Skeletal muscle tissue (tissue), 4 donors: ENCODE data around the gene PRTFDC1. TPM values are rescaled to one million over a fixed set of nuclear protein-coding genes. Genes with fewer than 3 reads are reported as not detected.

Experiments used
- H3K27ac ChIP-seq: one replicate; pipeline ENCODE4 v1.7.0; 2013; ENCODE audit warnings: mild to moderate bottlenecking, low read depth, low read length, inconsistent platforms
- H3K27me3 ChIP-seq, 3 donors: one replicate each; pipeline ENCODE4 v1.7.0; 2013; ENCODE audit warnings: low read length in 3 of 3; ENCODE audit not compliant: control insufficient read depth in 3 of 3, insufficient read depth in 3 of 3
- H3K36me3 ChIP-seq, 3 donors: one replicate each; pipeline ENCODE4 v1.7.0; 2013; ENCODE audit warnings: low read length in 3 of 3; ENCODE audit not compliant: control insufficient read depth in 3 of 3, insufficient read depth in 3 of 3
- H3K4me1 ChIP-seq, 3 donors: one replicate each; pipeline ENCODE4 v1.7.0; 2013; ENCODE audit warnings: low read length in 3 of 3, mild to moderate bottlenecking in 3 of 3; ENCODE audit not compliant: control insufficient read depth in 3 of 3, insufficient read depth in 3 of 3
- H3K4me3 ChIP-seq, 3 donors: one replicate each; pipeline ENCODE4 v1.7.0; 2013; ENCODE audit warnings: low read length in 3 of 3
- H3K9ac ChIP-seq, 3 donors: one replicate each; pipeline ENCODE4 v1.7.0; 2013; ENCODE audit warnings: low read length in 3 of 3, mild to moderate bottlenecking in 3 of 3, moderate library complexity in 2 of 3, low read depth in 1 of 3
- H3K9me3 ChIP-seq, 3 donors: one replicate each; pipeline ENCODE4 v1.7.0; 2013; ENCODE audit warnings: low read length in 3 of 3; ENCODE audit not compliant: control insufficient read depth in 3 of 3
- total RNA-seq: library from RNA; depleted of rRNA; stranded (reverse); fragments of >200 nt; gene quantifications from one replicate; pipeline ENCODE4 v1.2.3, GENCODE V29; 2014
- donor health status: Osteomylitis.

PRTFDC1 gene
- total RNA-seq, 1 donor from 2014 or later: 6.8 TPM

DNA sequence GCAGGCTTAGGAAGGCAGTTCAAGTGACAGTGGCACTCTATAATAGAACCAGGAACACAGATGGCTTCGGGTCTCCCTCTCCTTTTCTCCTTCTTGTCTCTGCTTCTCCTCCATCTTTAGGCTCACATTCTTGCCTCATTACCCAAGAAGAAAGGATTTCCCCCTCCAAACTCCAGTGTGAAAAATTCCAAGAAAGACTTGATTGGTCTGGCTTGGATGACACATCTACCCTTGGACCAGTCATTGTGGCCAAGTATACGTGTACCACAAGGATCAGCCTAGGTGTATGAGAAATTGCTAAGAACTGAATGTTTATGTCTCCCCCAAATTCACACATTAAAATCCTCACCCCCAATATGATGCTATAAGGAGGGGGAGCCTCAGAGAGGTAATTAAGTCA, 53.9 kb downstream of the PRTFDC1 start:
- peaks cover 5 to 8% (median 7%) of the 10 kb centered on the region in 3 donors for H3K4me1 ChIP-seq
- no peak overlapping the region for H3K4me3 ChIP-seq
- no peak overlapping the region for H3K27ac ChIP-seq
- no peaks in the 10 kb centered on the region for H3K36me3 ChIP-seq
- H3K9ac ChIP-seq: no peak overlapping the region
- no peaks in the 10 kb centered on the region for H3K27me3 ChIP-seq
- H3K9me3 ChIP-seq: no peaks in the 10 kb centered on the region

DNA sequence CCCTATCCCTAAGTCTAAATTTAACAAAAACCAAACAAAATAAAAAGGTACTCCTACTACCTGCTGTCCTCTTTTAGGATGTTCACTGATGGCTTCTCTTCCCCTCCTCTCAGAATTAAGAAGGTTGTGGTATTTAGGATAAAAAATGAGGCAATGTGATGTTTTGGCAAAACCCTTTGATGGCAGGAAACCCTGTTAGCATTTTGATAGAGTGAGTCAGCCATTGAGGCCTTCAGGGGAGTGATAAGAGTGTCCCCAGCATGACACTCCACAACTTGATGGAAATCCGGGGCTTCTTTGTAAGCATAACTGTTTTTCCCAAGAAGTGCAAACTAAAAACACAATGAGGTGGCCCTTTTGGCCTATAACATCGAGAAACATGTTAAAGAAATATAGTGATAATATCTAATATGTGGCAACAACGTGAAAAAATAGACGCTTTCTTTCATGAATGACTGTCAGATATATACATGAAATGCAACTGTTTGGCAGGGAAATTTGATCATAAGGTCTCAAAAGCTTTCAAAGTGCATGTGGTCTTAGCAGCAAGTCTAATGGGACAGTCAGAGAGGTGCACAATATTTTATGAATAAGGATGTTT, 55.0 kb downstream of the PRTFDC1 start:
- no peak overlapping the region for H3K9ac ChIP-seq
- H3K9me3 ChIP-seq: no peaks in the 10 kb centered on the region
- H3K4me1 ChIP-seq: peaks cover 5 to 8% (median 7%) of the 10 kb centered on the region in 3 donors
- H3K36me3 ChIP-seq: no peaks in the 10 kb centered on the region
- H3K4me3 ChIP-seq: no peak overlapping the region
- no peak overlapping the region for H3K27ac ChIP-seq
- no peaks in the 10 kb centered on the region for H3K27me3 ChIP-seq

DNA sequence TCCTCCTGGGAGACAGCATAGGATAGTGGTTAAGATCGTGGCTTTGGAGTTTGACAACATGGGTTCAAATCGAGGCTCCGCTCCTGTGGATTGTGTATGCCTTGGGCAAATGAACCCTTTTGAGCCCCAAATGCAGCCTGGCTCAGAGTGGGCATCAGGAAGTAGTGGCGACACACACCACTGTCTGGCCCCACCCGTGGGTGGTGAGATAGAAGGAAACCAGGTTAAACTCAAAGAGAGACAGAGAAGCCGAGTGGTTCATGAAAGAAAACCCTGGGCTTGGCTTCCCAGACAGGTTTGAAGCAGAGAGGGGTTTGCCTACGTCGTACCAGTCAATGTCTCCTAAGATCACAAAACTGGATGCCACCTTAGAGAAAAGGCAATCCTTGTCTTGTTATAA, 57.7 kb downstream of the PRTFDC1 start:
- no peak overlapping the region for H3K9ac ChIP-seq
- H3K9me3 ChIP-seq: no peaks in the 10 kb centered on the region
- H3K4me3 ChIP-seq: no peak overlapping the region
- H3K4me1 ChIP-seq: peaks cover 0 to 2% (median 0%) of the 10 kb centered on the region in 3 donors
- no peaks in the 10 kb centered on the region for H3K36me3 ChIP-seq
- no peaks in the 10 kb centered on the region for H3K27me3 ChIP-seq
- no peak overlapping the region for H3K27ac ChIP-seq

DNA sequence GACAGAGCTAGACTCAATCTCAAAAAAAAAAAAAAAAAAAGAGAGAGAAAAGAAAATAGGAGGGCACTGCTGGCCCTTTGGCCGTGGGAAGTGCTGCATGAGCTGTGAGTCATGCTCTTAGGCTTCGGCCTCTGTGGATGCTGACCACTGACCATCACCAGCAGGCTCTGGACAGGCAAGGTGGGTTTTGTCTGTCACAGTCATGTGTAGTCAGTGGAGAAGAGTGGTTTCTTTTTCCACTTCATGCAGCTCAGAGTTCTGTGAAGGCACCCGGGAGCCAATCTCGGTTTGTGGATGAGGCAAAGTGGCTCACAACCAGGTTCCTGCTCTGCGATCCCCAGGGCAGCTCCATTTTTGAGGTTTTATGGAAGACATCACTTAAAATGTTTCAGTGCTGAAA, 58.1 kb downstream of the PRTFDC1 start:
- no peak overlapping the region for H3K9ac ChIP-seq
- no peaks in the 10 kb centered on the region for H3K9me3 ChIP-seq
- H3K27ac ChIP-seq: no peak overlapping the region
- H3K4me3 ChIP-seq: no peak overlapping the region
- H3K36me3 ChIP-seq: no peaks in the 10 kb centered on the region
- H3K4me1 ChIP-seq: peaks cover 0 to 6% (median 0%) of the 10 kb centered on the region in 3 donors
- H3K27me3 ChIP-seq: no peaks in the 10 kb centered on the region

DNA sequence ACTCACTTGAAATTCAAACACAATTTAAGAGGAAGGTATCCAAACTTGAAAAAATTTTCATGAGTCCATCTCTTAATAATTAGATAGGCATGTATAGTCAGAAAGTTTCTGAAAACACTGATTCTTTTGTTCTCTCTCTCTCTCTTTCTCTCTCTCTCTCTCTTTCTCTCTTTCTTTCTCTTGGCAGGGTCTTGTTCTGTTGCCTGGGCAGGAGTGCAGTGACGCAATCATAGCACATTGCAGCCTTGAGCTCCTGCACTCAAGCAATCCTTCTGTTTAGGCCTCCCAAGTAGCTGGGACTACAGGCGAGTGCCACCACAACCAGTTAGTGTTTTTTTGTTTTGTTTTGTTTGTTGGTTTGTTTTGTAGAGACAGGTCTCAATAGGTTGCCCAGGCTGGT, 59.3 kb downstream of the PRTFDC1 start:
- Histone ChIP-seq H3K4me3 (no peak overlapping the region), H3K9me3 (no peaks in the 10 kb centered on the region), H3K4me1 (peaks cover 0 to 6% (median 0%) of the 10 kb centered on the region in 3 donors), H3K27ac (no peak overlapping the region), H3K27me3 (no peaks in the 10 kb centered on the region), H3K36me3 (no peaks in the 10 kb centered on the region), H3K9ac (no peak overlapping the region)

DNA sequence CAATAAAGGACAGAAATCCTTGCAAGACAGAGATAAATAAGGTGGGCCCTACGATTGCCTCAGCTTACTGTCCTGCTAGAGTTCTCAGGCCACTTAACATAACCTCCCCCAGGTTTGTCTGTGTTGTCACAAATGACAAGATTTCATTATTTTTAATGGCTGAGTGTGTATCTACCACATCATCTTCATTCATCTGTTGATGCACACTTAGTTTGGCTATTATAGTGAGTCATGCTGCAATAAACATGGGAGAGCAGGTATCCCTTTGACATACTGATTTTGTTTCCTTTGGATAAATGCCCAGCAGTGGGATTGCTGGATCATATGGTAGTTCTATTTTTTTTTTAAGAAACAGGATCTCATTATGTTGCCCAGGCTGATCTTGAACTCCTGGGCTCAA, 60.6 kb downstream of the PRTFDC1 start:
- no peak overlapping the region for H3K9ac ChIP-seq
- no peak overlapping the region for H3K27ac ChIP-seq
- H3K4me3 ChIP-seq: no peak overlapping the region
- H3K36me3 ChIP-seq: no peaks in the 10 kb centered on the region
- H3K4me1 ChIP-seq: peaks cover 0 to 6% (median 0%) of the 10 kb centered on the region in 3 donors
- H3K9me3 ChIP-seq: no peaks in the 10 kb centered on the region
- H3K27me3 ChIP-seq: no peaks in the 10 kb centered on the region

DNA sequence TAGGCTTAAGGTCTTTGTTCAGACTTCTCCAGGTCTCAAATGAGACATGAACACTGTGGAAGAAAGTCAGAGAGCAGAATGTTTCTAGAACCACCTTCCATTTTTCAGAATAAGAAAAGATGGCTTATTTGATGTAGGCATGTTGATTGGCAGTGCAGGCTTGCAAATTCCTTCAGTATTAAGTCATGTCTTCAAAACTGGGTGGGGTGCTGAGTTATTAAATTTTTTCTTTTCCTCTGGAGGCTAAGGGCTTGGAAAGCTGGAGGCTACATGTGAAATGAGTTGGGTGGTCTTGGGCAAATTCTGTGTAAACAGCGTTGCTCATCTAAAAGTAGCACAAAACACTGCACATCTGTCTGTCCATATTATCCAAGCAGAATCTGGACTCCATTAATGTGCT, 62.8 kb downstream of the PRTFDC1 start:
- H3K4me3 ChIP-seq: no peak overlapping the region
- H3K9ac ChIP-seq: no peak overlapping the region
- no peak overlapping the region for H3K27ac ChIP-seq
- H3K36me3 ChIP-seq: no peaks in the 10 kb centered on the region
- H3K4me1 ChIP-seq: peaks cover 0 to 6% (median 0%) of the 10 kb centered on the region in 3 donors
- H3K9me3 ChIP-seq: no peaks in the 10 kb centered on the region
- no peaks in the 10 kb centered on the region for H3K27me3 ChIP-seq

DNA sequence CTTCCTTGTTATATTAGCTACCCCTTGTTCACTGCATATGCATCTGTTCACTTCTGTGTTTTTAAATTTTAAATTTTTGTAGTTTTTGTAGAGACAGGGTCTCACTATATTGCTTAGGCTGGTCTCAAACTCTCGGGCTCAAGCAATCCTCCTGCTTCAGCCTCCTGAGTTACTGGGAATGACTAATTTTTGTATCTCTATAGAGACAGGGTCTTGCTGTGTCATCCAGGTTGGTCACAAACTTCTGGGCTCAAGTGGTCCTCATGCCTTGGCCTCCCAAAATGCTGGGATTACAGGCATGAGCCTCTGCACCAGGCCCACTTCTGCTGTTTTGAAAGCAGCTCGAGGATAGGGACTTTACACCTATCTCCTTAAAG, 64.6 kb downstream of the PRTFDC1 start:
- no peaks in the 10 kb centered on the region for H3K9me3 ChIP-seq
- peaks cover 0 to 6% (median 0%) of the 10 kb centered on the region in 3 donors for H3K4me1 ChIP-seq
- H3K27me3 ChIP-seq: no peaks in the 10 kb centered on the region
- H3K9ac ChIP-seq: no peak overlapping the region
- no peak overlapping the region for H3K27ac ChIP-seq
- H3K36me3 ChIP-seq: no peaks in the 10 kb centered on the region
- no peak overlapping the region for H3K4me3 ChIP-seq

DNA sequence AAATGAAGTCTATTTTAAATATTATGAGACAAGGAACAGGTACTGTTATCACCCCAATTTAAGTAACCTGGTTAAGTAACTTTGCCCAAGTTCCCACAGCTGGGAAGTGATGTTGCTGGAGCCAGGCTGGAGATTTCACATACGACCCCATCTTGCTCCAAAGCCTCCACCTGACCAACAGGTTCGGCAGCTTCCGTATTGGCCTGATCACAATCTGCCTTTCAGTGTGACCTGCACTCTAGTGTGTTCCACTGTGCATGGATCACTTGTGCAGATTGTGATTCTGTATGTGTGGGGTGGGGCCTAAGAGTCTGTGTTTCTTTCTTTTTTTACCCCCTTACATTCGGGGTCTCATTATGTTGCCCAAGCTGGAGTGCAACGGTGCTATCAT, 66.1 kb downstream of the PRTFDC1 start:
- no peaks in the 10 kb centered on the region for H3K27me3 ChIP-seq
- no peaks in the 10 kb centered on the region for H3K9me3 ChIP-seq
- peaks cover 0 to 10% (median 0%) of the 10 kb centered on the region in 3 donors for H3K4me1 ChIP-seq
- no peak overlapping the region for H3K27ac ChIP-seq
- H3K4me3 ChIP-seq: no peak overlapping the region
- no peak overlapping the region for H3K9ac ChIP-seq
- no peaks in the 10 kb centered on the region for H3K36me3 ChIP-seq

DNA sequence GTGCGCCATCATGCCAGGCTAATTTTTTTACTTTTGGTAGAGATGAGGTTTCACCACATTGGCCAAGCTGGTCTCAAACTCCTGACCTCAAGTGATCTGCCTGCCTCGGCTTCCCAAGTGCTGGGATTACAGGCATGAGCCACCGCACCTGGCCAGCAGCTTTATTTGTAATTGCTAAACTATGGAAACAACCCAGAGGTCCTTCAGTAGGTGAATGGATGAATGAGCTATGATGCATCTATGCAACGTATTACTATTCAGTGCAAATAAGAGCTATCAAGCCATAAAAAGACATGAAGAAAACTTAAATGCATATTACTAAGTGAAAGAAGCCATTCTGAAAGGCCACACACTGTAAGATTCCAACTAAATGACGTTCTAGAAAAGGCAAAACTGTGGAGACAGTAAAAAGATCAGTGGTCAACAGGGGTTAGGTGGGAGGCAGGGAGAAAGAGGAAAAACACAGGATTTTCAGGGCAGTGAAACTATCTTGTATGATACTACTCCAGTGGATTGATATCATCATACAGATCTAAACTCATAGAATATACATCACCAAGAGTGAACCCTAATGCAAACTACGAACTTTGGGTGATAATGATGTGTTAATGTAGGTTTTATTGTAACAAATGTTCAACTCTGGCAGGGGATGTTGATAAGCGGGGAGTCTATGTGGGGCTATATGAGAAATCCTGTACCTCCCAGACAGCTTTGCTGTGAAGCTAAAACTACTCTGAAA, 66.7 kb downstream of the PRTFDC1 start:
- no peak overlapping the region for H3K4me3 ChIP-seq
- H3K4me1 ChIP-seq: peaks cover 0 to 10% (median 0%) of the 10 kb centered on the region in 3 donors
- H3K27ac ChIP-seq: no peak overlapping the region
- no peak overlapping the region for H3K9ac ChIP-seq
- H3K36me3 ChIP-seq: no peaks in the 10 kb centered on the region
- no peaks in the 10 kb centered on the region for H3K9me3 ChIP-seq
- no peaks in the 10 kb centered on the region for H3K27me3 ChIP-seq
